NCI-H1436 (cell line): ENCODE measurements around the gene LZTS2.
A peak's percentile ranks its signal among the peaks of the same experiment; 100 is the strongest.
"Not testable (repeated sequence)": the region's sequence is repeated elsewhere in the genome, so short reads cannot be mapped to it uniquely, and the experiment has no call there.

Source experiments
- DNase-seq: peaks from one replicate; lab custom pipeline; 2025; lab: John Stamatoyannopoulos, UW

The LZTS2 gene

GRCh38 chr10:101032637-101033224 is 33.1 kb downstream of the LZTS2 start:
- no peak for DNase-seq

- DNase-seq: no peak
Observed at GRCh38 chr10:101033276-101033675, 33.7 kb downstream of the LZTS2 start.

GRCh38 chr10:101034404-101034803 is 34.8 kb downstream of the LZTS2 start:
- DNase-seq: not testable (repeated sequence)

GRCh38 chr10:101035314-101035713 is 35.7 kb downstream of the LZTS2 start:
- no peak for DNase-seq

- DNase-seq: no peak
Observed at GRCh38 chr10:101035916-101036702, 36.5 kb downstream of the LZTS2 start.

GRCh38 chr10:101036726-101037125 is 37.1 kb downstream of the LZTS2 start:
- DNase-seq: no peak

GRCh38 chr10:101038484-101038883 is 38.9 kb downstream of the LZTS2 start:
- no peak for DNase-seq

GRCh38 chr10:101040061-101040460 is 40.5 kb downstream of the LZTS2 start:
- no peak for DNase-seq

GRCh38 chr10:101040851-101041250 is 41.2 kb downstream of the LZTS2 start:
- no peak for DNase-seq

- DNase-seq: peak; percentile 81
Observed at GRCh38 chr10:101041252-101041761, 41.7 kb downstream of the LZTS2 start.

- no peak for DNase-seq
Observed at GRCh38 chr10:101042118-101042517, 42.5 kb downstream of the LZTS2 start.

- DNase-seq: peak; percentile 96
Observed at GRCh38 chr10:101042667-101043362, 43.2 kb downstream of the LZTS2 start.

GRCh38 chr10:101043363-101043707 is 43.7 kb downstream of the LZTS2 start:
- no peak for DNase-seq

GRCh38 chr10:101044117-101044516 is 44.5 kb downstream of the LZTS2 start:
- DNase-seq: no peak

- peak; percentile 78 for DNase-seq
Observed at GRCh38 chr10:101046332-101047238, 47.0 kb downstream of the LZTS2 start.

- no peak for DNase-seq
Observed at GRCh38 chr10:101047268-101047667, 47.7 kb downstream of the LZTS2 start.

- DNase-seq: peak; percentile 58
Observed at GRCh38 chr10:101047961-101048892, 48.6 kb downstream of the LZTS2 start.

GRCh38 chr10:101050208-101051069 is 50.8 kb downstream of the LZTS2 start:
- DNase-seq: peak; percentile 77

- no peak for DNase-seq
Observed at GRCh38 chr10:101052285-101052684, 52.7 kb downstream of the LZTS2 start.

GRCh38 chr10:101053516-101053915 is 53.9 kb downstream of the LZTS2 start:
- DNase-seq: no peak
